AG10803 (cell line): ENCODE data around the gene PTCSC3.

ENCODE experiments used
- DNase-seq: peaks from one replicate; pipeline ENCODE4 v3.0.0; 2010; ENCODE audit warnings: low read depth
- H3K4me3 ChIP-seq: 2 replicates; pipeline ENCODE4 v1.5.1; 2011; ENCODE audit warnings: mild to moderate bottlenecking, low read length, control low read depth
- CTCF ChIP-seq: conservative IDR thresholded peaks from 2 replicates; pipeline ENCODE4 v1.5.1; 2011; ENCODE audit warnings: mild to moderate bottlenecking, low read length, control low read depth, inconsistent platforms

The PTCSC3 gene

GRCh38 chr14:36217732-36218131 is 41.2 kb upstream of the PTCSC3 start:
- TF ChIP-seq CTCF, result no peak
- no peak for DNase-seq
- H3K4me3 ChIP-seq, result no peak overlapping the region

GRCh38 chr14:36217027-36217426 is 40.5 kb upstream of the PTCSC3 start:
- H3K4me3 ChIP-seq, result no peak overlapping the region
- TF ChIP-seq CTCF, result no peak
- no peak for DNase-seq

- DNase-seq, result no peak
- TF ChIP-seq CTCF, result no peak
- no peak overlapping the region for H3K4me3 ChIP-seq
Observed at GRCh38 chr14:36215217-36215598, 38.7 kb upstream of the PTCSC3 start.

GRCh38 chr14:36214476-36215216 is 38.1 kb upstream of the PTCSC3 start:
- TF ChIP-seq CTCF, result no peak
- H3K4me3 ChIP-seq, result no peak overlapping the region
- DNase-seq, result no peak

- no peak for DNase-seq
- no peak overlapping the region for H3K4me3 ChIP-seq
- TF ChIP-seq CTCF, result no peak
Observed at GRCh38 chr14:36212987-36213386, 36.5 kb upstream of the PTCSC3 start.

- TF ChIP-seq CTCF, result no peak
- DNase-seq, result no peak
- H3K4me3 ChIP-seq, result no peak overlapping the region
Observed at GRCh38 chr14:36212577-36212976, 36.1 kb upstream of the PTCSC3 start.

- H3K4me3 ChIP-seq, result no peak overlapping the region
Observed at GRCh38 chr14:36208690-36209278, 32.3 kb upstream of the PTCSC3 start.

More at GRCh38 chr14:36208690-36209278, 32.3 kb upstream of the PTCSC3 start:
- no peak for DNase-seq
- TF ChIP-seq CTCF, result no peak
